Ovary (tissue), 9 donors: Measurements from ENCODE around the gene ST3GAL4. TPM values are rescaled to one million over a fixed set of nuclear protein-coding genes. Genes with fewer than 3 reads are reported as not detected.

Experiments
- DNase-seq, 5 donors: peaks; one replicate each; pipeline ENCODE4 v3.0.0-alpha.2; 2019 to 2020
- H3K27ac ChIP-seq, 2 donors: fragments of 200-600 bp; one replicate each; pipeline versions ENCODE4 v1.5.1 to v1.8.0; 2019 to 2022
- H3K27me3 ChIP-seq: fragments of 200-600 bp; one replicate; pipeline ENCODE4 v1.8.0; 2022
- H3K36me3 ChIP-seq: fragments of 200-600 bp; sonication (generic); one replicate; pipeline ENCODE4 v1.5.1; 2019
- H3K4me1 ChIP-seq: one replicate; pipeline ENCODE4 v1.8.1; 2013; ENCODE audit warnings: mild to moderate bottlenecking, moderate library complexity; ENCODE audit not compliant: insufficient read depth
- H3K4me3 ChIP-seq: fragments of 200-600 bp; sonication (generic); one replicate; pipeline ENCODE4 v1.5.1; 2017
- H3K9me3 ChIP-seq, 2 donors: fragments of 200-600 bp in 1 of 2; sonication (generic) in 1 of 2; one replicate each; pipeline versions ENCODE4 v1.5.1 to v1.8.1; 2013 to 2019; ENCODE audit warnings: mild to moderate bottlenecking in 1 of 2, moderate library complexity in 1 of 2
- CTCF ChIP-seq, 3 donors: fragments of 450-650 bp in 2 of 3; fragments of 200-600 bp in 1 of 3; IDR thresholded peaks; one replicate each; pipeline versions ENCODE4 v1.5.1 to v1.8.0; 2016 to 2022; ENCODE audit warnings: antibody characterized with exemption in 3 of 3, mild to moderate bottlenecking in 1 of 3
- EP300 ChIP-seq: sonication (generic); formaldehyde crosslinking; IDR thresholded peaks from one replicate; pipeline ENCODE4 v1.6.1; 2017; ENCODE audit warnings: antibody characterized with exemption
- POLR2A ChIP-seq: fragments of 450-650 bp; IDR thresholded peaks from one replicate; pipeline ENCODE4 v1.6.1; 2017; ENCODE audit warnings: antibody characterized with exemption, mild to moderate bottlenecking, moderate library complexity
- WGBS, 3 donors: extraction: QIAGEN DNeasy Blood & Tissue Kit in 1 of 3; methylation state at CpG; one replicate each; pipeline versions ENCODE4 v1.1.5 to v1.1.7; 2013 to 2017; 5-methylcytosine and 5-hydroxymethylcytosine counted together
- intact Hi-C, 4 donors: fragments of 100-400 bp; cut with DNase I; formaldehyde crosslinking; loops; one replicate each; pipeline versions ENCODE4 v1.11.0 to v1.15.1; 2022 to 2023
- polyA plus RNA-seq, 2 donors: library from polyadenylated mRNA; stranded (reverse); fragments of 200-250 nt in 1 of 2; fragments of 350-450 nt in 1 of 2; fragmentation: Illumina TruSeq in 1 of 2; extraction: RNeasy Lipid Tissue Mini Kit (QIAGEN cat#74804) in 1 of 2; gene quantifications; one replicate each; pipeline ENCODE4 v1.2.3, GENCODE V29; 2013 to 2014
- total RNA-seq, 7 donors: library from RNA; depleted of rRNA in 2 of 7; stranded (reverse); fragments of >200 nt in 2 of 7; fragmentation: NEBNext Ultra II Directional in 3 of 7; extraction: Animal tissue kit (Norgen Biotek cat#: 25700) in 3 of 7; gene quantifications; one replicate each; pipeline versions ENCODE4 v1.1.0 to v1.2.4, GENCODE V29; 2016 to 2023
- donor health status: DM: no; HTN: no; CAD: no; lungs with moderate emphysema.
- donor health status: DM: no; HTN: no; CAD: no.
- donor health status: Bipolar disorder and iron deficiency.
- donor health status: DM: yes; HTN: yes; CAD: no.
- donor health status: DM: no; HTN: no; CAD: no.
- donor health status: DM: yes; HTN: yes; CAD: no.

Gene ST3GAL4
- total and polyA plus RNA-seq, 9 donors = 75.8 to 300 (median 120) TPM

DNA sequence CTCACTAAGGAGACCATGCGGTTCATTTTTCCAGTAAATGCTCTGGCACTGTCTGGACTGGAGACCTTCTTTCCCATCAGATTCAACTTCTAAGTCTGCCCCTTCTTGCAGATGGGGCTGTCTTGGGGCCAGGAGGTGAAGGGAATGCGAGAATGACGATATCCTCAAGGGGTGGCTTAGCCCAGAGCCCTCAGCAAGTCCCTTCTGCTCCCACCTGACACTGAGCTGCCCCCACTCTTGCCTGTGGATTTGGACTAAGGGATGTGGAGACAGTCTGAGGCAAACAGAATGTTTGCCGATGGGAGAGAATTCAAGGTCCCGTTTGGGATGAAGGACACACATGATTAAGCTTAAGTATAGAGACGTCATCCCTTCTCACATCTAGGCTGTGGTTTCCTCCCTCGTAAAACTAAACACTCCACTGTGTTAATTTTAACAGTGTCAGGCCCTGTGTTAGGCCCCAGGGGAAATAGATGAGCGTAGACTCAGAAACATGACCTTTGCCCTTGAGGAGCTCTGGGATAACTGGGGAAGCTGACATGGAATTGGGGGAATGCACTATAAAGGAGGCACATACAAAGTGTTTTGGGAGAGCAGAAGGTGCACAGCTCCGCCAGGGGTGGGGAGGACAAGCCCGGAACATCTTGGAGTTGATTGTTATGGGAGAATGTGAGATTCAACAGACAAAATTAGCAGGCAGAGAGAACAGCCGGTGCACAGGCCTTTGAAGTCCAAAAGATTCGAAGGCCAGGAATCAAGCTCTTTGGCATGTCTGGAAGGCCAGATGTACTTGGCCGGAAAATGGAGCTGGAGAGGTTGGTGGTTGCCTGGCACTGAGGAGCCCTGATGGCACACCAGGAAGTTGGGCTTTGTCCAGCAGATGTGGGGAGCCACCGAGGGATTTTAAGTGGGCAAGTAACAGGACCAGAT lies 71.6 kb downstream of the ST3GAL4 start:
- H3K4me1 ChIP-seq = peaks cover 44% of the 10 kb centered on the region
- TF ChIP-seq EP300 (no peak), POLR2A (no peak), CTCF (IDR thresholded peaks at IDR 0.05) (no peak)
- no peak overlapping the region for H3K4me3 ChIP-seq
- H3K9me3 ChIP-seq = no peaks in the 10 kb centered on the region
- H3K27ac ChIP-seq = peak overlapping the region; percentile 43 to 75
- H3K36me3 ChIP-seq = no peaks in the 10 kb centered on the region
- intact Hi-C loops = loop anchor here in 1 of 4 donors (10.0 kb wide), 1 partner anchor 112 kb away; no protein-coding TSS in a partner anchor
- WGBS, 3 donors = 16 to 31% (median 17%) methylated on average over 14 of the region's 14 CpGs
- no peaks in the 10 kb centered on the region for H3K27me3 ChIP-seq
- DNase-seq = peak; percentile 61 to 79 (median 67)

- peak in 1 of 5 donors; percentile 42 for DNase-seq
- Histone ChIP-seq H3K9me3 (no peaks in the 10 kb centered on the region), H3K27me3 (no peaks in the 10 kb centered on the region), H3K4me3 (no peak overlapping the region), H3K27ac (peak overlapping the region in 1 of 2 donors; percentile 50), H3K4me1 (peaks cover 36% of the 10 kb centered on the region), H3K36me3 (no peaks in the 10 kb centered on the region)
- intact Hi-C loops = loop anchor here in 2 of 4 donors (10.0 kb wide), 1 partner anchor 116 kb away; no protein-coding TSS in a partner anchor
- TF ChIP-seq POLR2A (no peak), CTCF (IDR thresholded peaks at IDR 0.05) (no peak), EP300 (no peak)
- 70 to 79% (median 73%) methylated on average over 10 of the region's 10 CpGs for WGBS, 3 donors
Measured at GRCh38 chr11:126430581-126431335, 75.3 kb downstream of the ST3GAL4 start.

DNA sequence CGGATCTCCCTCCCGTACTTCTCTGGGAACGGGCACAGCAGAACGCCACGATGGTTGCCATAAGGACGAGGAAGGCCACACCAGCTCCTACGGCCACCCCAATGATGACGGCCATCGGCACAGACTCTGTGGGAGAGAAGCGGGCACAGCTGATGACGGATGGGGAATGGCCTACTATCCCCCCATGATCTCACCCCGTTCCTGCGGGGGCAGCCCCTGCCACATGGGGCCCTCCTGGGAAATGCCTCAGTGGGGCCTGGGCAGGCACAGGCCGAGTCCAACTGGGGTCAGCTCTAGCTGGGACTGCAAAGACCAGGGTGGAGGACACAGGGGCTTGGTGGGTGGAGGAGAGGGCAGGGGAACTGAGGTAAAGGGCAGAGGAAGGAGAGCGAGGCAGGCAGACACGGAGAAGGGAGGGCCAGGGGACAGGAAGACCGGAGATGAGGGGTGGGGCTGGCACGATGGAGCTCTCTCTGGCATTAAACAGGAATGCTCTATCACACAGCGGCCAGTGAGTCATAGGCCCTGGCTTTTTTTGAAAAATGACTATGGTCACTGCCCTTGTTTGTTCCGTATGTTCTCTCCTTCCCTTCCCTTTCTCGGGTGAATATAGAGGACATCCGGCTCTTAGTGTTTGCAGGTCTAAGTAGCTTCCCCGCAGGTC lies 76.0 kb downstream of the ST3GAL4 start:
- intact Hi-C loops = loop anchor here in 2 of 4 donors (10.0 kb wide), 1 partner anchor 117 kb away; no protein-coding TSS in a partner anchor
- DNase-seq = peak; percentile 66 to 82 (median 72)
- H3K36me3 ChIP-seq = no peaks in the 10 kb centered on the region
- TF ChIP-seq CTCF (IDR thresholded peaks at IDR 0.05) (no peak), EP300 (no peak), POLR2A (no peak)
- H3K27me3 ChIP-seq = no peaks in the 10 kb centered on the region
- no peak overlapping the region for H3K4me3 ChIP-seq
- H3K27ac ChIP-seq = peak overlapping the region; percentile 50 to 70
- H3K4me1 ChIP-seq = peaks cover 36% of the 10 kb centered on the region
- 63 to 66% (median 65%) methylated on average over 23 of the region's 23 CpGs for WGBS, 3 donors
- no peaks in the 10 kb centered on the region for H3K9me3 ChIP-seq

DNA sequence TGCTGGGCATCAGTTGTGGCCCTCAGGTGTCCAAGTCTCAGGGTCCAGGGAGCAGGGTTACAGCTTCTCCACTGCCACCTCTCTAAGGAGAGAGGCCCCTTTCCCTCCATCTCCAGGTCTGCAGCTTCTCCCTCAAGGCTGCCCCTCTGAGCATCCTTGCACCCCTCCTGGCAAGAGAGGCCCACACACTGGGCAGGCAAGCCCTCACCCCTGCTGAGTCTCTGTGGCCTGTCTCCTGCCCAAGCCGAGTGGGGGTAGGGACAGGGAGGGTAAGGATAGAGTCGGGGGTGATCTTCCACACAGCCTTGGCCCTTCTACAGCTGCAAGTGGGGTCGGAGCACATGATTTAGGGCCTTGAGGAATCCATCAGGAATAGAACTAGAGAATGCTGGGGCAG lies 76.6 kb downstream of the ST3GAL4 start:
- peak in 2 of 5 donors; percentile 50 to 59 for DNase-seq
- no peak overlapping the region for H3K4me3 ChIP-seq
- no peaks in the 10 kb centered on the region for H3K36me3 ChIP-seq
- H3K27me3 ChIP-seq = no peaks in the 10 kb centered on the region
- intact Hi-C loops = loop anchor here in 2 of 4 donors (10.0 kb wide), 1 partner anchor 117 kb away; no protein-coding TSS in a partner anchor
- H3K27ac ChIP-seq = peak overlapping the region; percentile 50 to 70
- TF ChIP-seq CTCF (IDR thresholded peaks at IDR 0.05) = no peak
- no peak for TF ChIP-seq POLR2A
- TF ChIP-seq EP300 = no peak
- 9 to 22% (median 15%) methylated on average over 3 of the region's 3 CpGs for WGBS, 3 donors
- H3K4me1 ChIP-seq = peaks cover 31% of the 10 kb centered on the region
- H3K9me3 ChIP-seq = no peaks in the 10 kb centered on the region
